Measurements from ENCODE around the gene PCDHA5.

DNA sequence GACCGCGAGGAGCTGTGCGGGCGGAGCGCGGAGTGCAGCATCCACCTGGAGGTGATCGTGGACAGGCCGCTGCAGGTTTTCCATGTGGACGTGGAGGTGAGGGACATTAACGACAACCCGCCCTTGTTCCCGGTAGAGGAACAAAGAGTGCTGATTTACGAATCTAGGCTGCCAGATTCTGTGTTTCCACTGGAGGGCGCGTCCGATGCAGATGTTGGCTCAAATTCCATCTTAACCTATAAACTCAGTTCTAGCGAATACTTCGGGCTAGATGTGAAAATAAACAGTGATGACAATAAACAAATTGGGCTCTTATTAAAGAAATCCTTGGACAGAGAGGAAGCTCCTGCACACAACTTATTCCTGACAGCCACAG lies 6.9 kb downstream of the PCDHA5 start:
- TF ChIP-seq CTCF (IDR thresholded peaks at IDR 0.05; ENCODE audit: low read depth, low read length, poor library complexity, severe bottlenecking), result no peak
- no peak for TF ChIP-seq EZH2phosphoT487 (IDR thresholded peaks at IDR 0.05; ENCODE audit: borderline replicate concordance, low read length)

All from DOHH2 (cell line).